ELR (cell line): ENCODE measurements around the gene NFKBIE.
A peak's percentile ranks its signal among the peaks of the same experiment; 100 is the strongest.

Source experiments
- DNase-seq: peaks from one replicate; pipeline ENCODE4 v3.0.0-alpha.2; 2015; ENCODE audit warnings: low read depth

NFKBIE gene

GRCh38 chr6:44272529-44272928 is 7.2 kb upstream of the NFKBIE start:
- DNase-seq, result no peak

- no peak for DNase-seq
Measured at GRCh38 chr6:44271914-44272313, 6.6 kb upstream of the NFKBIE start.

GRCh38 chr6:44271406-44271723 is 6.0 kb upstream of the NFKBIE start:
- DNase-seq, result no peak

- DNase-seq, result no peak
Measured at GRCh38 chr6:44270526-44271405, 5.4 kb upstream of the NFKBIE start.

- DNase-seq, result no peak
Measured at GRCh38 chr6:44269921-44270525, 4.7 kb upstream of the NFKBIE start, which contains the start of gene TMEM151B. Gene TMEM151B (plus strand): TSS chr6:44270450. CDS start chr6:44270743, 293 bp downstream.

GRCh38 chr6:44269178-44269920 is 4.0 kb upstream of the NFKBIE start:
- peak; percentile 53 for DNase-seq

- DNase-seq, result peak; percentile 58
Measured at GRCh38 chr6:44268095-44268628, 2.8 kb upstream of the NFKBIE start.

GRCh38 chr6:44267252-44267651 is 1.9 kb upstream of the NFKBIE start:
- no peak for DNase-seq

- no peak for DNase-seq
Measured at GRCh38 chr6:44266347-44266746, 996 bp upstream of the NFKBIE start.

- DNase-seq, result no peak
Measured at GRCh38 chr6:44265722-44266233, 427 bp upstream of the NFKBIE start.

- DNase-seq, result peak; percentile 46
Measured at GRCh38 chr6:44264154-44265006, 971 bp downstream of the NFKBIE start.

GRCh38 chr6:44263354-44264100 is 1.8 kb downstream of the NFKBIE start:
- peak; percentile 68 for DNase-seq

- DNase-seq, result no peak
Measured at GRCh38 chr6:44262467-44263353, 2.6 kb downstream of the NFKBIE start.

GRCh38 chr6:44261581-44261980 is 3.8 kb downstream of the NFKBIE start:
- no peak for DNase-seq

GRCh38 chr6:44260451-44261297 is 4.7 kb downstream of the NFKBIE start:
- DNase-seq, result no peak

GRCh38 chr6:44260011-44260410 is 5.3 kb downstream of the NFKBIE start:
- no peak for DNase-seq

GRCh38 chr6:44258921-44259320 is 6.4 kb downstream of the NFKBIE start:
- no peak for DNase-seq

- no peak for DNase-seq
Measured at GRCh38 chr6:44258325-44258863, 7.0 kb downstream of the NFKBIE start.
